ENCODE data around the gene ELOVL1.

ELOVL1 gene

DNA sequence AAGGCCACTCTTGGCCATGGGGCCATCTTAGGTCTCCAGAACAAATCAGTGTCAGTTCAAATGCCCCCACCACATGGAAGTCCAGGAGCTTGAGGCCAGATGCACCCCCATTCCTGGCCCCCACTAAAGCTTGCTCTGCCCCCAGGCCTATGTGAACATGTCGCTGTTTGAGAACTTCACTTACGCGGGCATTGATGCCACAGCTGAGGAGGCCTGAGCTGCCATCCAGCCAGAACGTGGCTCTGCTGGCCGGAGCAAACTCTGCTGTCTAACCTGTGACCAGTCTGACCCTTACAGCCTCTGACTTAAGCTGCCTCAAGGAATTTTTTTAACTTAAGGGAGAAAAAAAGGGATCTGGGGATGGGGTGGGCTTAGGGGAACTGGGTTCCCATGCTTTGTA lies 45.3 kb downstream of the ELOVL1 start:
- DNase-seq: no peak

DNA sequence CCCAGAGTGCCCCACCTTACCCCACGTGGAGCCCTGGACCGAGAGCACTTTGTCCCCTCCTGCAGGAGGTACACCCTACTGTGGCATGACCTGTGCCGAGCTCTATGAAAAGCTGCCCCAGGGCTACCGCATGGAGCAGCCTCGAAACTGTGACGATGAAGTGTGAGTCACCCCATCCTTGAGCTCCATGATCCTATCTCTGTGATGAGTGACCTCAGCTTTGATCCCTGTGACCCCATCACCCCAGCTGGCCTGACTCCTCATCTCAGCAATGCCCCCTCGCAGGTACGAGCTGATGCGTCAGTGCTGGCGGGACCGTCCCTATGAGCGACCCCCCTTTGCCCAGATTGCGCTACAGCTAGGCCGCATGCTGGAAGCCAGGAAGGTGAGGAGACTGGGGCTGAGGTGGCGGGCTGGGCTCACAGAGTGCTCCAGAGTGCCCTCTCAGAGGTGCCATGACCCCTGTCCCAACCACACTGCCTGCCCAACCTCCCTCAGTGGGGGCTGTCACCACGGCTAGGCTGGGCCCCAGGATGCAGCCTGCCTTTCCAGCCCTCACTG lies 46.4 kb downstream of the ELOVL1 start:
- DNase-seq: no peak

DNA sequence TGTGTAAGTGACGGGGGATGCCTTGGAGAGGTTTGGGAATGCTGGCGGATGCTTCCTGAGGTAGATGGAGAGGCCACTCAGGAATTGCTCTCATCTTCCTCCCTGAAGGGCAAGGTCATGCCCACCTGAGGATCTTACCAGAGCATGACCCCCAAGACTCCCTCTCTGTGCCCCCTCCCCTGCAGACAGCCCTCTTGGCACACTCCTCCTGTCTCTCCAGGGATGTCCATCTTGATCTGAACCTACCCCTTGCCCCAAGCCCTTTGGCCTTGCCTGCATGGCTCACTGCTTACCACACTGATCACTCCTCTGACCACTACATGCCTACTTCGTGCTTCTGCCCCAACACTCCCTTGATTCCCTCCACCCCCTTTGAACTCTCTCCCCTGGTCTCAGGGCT lies 48.0 kb downstream of the ELOVL1 start:
- DNase-seq: no peak

DNA sequence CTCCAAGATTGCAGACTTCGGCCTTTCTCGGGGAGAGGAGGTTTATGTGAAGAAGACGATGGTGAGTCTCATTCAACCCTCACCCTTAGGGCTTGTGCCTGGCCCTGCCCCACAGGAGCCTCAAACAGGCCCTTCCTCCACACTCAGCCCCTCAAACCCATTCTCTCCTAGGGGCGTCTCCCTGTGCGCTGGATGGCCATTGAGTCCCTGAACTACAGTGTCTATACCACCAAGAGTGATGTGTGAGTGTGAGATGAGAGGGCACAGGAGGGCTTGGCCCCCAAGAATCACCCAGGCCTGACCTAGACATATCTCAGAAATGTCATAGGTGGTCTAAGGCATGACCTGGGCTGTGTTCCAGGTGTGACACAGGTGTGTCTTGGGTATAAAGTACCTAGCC lies 48.5 kb downstream of the ELOVL1 start:
- DNase-seq: no peak

DNA sequence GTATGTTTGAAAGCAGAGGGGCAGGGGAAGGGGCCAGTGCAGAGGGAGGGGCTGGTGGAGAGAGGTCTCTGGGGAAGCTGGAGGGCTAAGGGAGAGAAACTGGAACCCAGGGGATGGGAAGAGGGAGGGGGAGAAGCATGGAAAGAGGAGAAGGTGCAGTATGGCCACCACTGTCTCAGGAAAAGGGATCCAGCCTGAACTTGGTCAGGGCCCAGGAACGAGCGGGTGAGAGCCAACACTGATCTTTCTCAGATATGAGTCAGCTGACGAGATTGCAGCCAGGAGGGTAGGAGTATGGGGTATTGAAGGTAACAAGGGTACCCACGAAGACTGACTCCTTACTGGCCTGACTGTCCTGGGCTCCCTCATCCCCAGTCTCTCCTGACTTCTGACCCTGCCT lies 49.0 kb downstream of the ELOVL1 start:
- DNase-seq: no peak

DNA sequence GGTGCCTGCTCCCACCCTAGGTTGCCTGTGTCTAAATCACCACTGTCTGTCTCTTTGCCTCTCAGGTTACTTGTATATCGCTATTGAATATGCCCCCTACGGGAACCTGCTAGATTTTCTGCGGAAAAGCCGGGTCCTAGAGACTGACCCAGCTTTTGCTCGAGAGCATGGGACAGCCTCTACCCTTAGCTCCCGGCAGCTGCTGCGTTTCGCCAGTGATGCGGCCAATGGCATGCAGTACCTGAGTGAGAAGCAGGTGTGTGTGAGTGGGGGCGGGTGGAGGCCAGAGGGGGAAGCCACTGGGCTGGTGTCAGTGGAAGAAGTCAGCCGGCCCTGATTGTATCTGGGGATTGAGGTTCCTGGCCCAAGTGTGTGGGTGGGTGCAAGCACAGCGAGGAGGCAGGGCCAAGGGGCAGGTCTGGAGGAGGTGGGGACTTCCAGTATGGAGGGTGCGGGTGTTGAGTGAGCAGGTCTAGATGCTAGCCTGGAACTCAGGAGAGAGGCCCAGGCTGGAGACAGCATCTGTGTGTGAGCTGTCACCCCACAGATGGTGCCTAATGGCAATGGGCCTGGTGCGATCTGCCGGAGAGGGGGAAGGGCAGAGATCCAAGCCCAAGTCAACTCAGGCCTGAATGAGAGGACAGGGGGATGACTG lies 49.9 kb downstream of the ELOVL1 start:
- no peak for DNase-seq

DNA sequence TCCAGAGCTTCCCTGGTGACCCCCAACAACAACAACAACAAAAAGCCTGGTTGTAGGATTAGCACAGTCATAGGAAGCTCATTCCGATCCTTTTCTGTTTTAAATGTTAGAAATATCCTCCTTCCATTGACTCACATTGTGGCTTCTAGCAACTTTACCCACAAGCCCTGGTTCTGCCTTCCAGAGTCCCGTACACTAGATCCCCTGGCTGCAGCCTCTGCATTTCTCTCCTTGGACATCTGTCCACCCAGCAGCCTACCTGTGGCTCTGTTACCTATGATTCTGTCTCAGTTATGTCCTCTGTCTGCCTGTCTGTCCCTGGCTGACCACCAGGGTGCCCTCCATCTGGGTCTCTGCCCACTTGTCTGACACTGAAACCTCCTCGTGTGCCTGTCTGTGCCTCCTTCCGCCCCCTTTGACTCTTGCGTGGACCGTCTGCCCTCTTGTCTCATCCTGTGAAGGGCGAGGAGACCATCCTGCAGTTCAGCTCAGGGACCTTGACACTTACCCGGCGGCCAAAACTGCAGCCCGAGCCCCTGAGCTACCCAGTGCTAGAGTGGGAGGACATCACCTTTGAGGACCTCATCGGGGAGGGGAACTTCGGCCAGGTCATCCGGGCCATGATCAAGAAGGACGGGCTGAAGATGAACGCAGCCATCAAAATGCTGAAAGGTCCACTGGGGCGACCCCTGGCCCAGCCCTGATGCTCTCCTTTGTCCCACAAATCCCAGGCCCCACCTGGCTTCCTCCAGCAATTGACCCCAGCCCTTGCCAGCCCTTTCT lies 50.9 kb downstream of the ELOVL1 start:
- DNase-seq: no peak

DNA sequence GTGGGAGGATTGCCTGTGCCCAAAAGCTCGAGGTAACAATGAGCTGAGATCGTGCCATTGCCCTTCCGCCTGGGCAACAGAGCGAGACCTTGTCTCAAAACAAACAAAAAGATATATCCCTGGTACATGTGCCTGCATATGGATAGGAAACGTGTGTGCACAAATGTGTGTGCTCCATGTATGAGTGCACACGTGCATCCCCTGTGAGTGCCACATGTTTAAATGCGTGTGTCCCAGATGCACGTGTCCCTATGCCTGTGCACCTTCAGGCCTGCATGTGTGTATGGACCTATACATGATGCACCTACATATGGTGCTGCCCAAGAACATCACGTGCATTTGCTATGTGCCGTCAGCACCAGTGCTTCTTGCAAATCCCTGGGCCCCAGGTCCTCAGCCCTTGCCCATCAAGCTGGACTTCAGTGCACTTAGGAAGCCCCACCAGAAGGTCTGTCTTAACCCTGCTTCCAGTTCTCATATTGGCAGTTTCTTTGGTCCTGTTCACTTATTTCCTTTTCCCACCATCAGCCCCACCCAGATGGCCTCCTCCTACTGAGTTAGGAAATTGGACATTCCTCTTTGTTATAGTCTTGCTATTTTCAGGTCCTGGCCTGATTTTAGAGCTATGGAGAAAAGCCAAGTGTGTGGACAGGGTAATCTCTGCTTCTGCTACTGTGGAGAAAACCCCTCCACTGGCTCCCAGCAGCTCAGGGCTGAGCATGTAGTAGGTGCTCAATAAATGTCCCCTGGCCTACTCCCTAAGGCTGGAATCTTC lies 51.7 kb downstream of the ELOVL1 start:
- no peak for DNase-seq

DNA sequence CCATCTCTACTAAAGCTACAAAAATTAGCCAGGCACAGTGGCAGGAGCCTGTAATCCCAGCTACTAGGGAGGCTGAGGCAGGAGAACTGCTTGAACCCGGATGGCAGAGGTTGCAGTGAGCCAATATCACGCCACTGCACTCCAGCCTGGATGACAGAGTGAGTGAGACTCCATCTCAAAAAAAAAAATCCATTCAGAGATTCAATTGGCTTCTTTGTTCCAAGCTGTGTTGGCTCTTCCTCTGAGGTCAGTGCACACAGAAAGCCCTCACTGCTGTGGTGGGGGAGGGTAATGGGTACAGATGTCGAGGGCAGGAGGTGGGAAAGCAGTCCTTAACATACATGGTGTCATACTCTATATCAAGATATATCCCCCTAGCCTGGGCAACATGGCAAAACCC lies 52.3 kb downstream of the ELOVL1 start:
- no peak for DNase-seq

DNA sequence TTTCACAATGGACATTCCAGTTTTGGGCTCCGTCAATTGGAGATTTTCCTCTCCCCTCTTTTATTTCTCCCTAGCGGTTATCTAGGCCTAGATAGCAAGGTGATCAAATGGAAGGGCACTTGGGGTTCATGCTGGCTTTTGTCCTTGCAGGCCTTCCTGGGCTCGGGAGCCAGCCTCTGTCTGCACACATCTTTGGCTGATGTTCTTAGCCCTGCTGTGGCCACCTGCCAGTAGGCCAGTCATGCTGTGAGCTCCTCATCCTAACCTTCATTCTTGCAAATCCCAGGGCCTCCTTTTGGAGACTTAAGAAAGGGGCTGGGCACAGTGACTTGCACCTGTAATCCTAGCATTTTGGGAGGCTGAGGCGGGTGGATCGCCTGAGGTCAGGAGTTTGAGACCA lies 53.6 kb downstream of the ELOVL1 start:
- no peak for DNase-seq

DNA sequence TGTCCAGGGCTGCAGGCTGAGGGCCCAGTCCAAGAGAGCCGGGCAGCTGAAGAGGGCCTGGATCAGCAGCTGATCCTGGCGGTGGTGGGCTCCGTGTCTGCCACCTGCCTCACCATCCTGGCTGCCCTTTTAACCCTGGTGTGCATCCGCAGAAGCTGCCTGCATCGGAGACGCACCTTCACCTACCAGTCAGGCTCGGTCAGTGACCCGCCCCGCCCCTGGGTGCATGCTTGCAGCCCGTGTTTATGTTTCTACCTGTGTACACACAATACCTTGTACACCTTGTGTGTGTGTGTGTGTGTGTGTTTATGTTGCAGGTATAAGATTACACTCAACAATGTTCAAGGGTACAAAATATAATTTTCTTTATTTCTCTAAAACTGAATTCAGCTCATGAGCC lies 54.0 kb downstream of the ELOVL1 start:
- no peak for DNase-seq

Measured in right hindlimb (tissue), 1 donor.